GM10266 (cell line): Measurements from ENCODE around the gene ABLIM3.
"Not testable (repeated sequence)": the region's sequence is repeated elsewhere in the genome, so short reads cannot be mapped to it uniquely, and the experiment has no call there.

Experiments
- DNase-seq: peaks from one replicate; pipeline ENCODE4 v3.0.0; 2012; ENCODE audit errors: extremely low spot score
- CTCF ChIP-seq: IDR thresholded peaks from 2 replicates; pipeline ENCODE4 v1.5.1; 2012; ENCODE audit warnings: mild to moderate bottlenecking, low read depth; ENCODE audit not compliant: control insufficient read depth, insufficient read depth; ENCODE audit errors: missing control alignments

Gene ABLIM3

DNA sequence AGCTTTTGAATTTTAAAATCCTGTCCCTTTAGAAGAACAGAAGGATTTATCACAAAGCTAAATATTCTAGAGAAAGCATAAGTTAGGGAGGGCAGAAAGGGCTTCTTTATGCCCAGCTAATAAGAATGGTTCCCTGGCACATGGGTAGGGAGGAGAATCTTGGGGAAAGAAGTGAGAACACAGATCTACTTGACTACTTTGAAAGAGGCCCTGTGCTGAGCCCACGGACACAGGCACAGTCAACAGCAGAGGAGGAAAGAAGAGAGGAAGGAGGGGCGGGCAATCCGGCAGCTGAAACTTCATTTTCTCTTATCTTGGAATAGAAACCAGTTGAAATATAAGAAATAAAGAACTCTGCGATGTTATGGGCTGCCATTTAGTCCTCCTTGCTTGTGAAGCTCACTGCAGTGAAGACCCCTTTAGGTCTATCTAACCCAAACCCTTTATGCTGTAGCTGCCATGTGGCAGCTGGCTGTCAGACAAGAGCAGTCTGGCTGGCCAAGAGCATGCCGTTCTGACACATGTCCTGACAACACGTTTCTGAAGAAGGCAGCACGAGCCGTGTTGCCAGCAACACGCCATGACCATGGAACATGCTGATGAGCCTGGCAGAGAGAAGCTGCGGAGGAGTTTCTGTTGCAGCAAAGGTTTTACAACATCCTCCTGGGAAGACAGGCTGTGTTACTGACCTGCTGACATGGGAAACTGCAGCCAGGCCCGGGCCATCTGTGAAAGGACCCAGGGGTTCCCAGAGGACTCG is 34.2 kb downstream of the ABLIM3 start:
- TF ChIP-seq CTCF, result no peak
- DNase-seq, result no peak

DNA sequence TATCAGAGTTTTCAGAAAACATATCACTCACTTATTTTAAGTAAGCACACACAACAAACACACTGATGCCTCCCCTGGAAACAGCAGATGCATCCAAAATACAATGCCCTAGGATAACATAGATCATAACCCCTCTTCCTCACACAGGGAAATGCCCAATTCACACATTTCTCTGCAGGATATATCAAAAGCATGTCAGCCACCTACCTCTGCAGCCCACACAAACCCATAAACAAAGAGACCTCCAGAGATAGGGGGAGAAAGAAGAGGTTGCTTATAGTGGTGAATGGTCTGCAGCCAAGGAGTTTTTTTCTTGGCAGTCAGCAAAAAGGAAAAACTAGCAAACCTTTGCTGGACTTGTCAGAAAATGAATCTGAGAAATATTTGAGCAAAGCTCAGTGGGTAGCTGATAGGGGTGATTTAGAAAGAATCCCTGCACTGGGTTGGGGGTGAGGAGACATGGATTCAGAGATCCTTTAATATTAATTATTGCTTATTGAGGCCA is 36.1 kb downstream of the ABLIM3 start:
- no peak for DNase-seq
- TF ChIP-seq CTCF, result no peak

DNA sequence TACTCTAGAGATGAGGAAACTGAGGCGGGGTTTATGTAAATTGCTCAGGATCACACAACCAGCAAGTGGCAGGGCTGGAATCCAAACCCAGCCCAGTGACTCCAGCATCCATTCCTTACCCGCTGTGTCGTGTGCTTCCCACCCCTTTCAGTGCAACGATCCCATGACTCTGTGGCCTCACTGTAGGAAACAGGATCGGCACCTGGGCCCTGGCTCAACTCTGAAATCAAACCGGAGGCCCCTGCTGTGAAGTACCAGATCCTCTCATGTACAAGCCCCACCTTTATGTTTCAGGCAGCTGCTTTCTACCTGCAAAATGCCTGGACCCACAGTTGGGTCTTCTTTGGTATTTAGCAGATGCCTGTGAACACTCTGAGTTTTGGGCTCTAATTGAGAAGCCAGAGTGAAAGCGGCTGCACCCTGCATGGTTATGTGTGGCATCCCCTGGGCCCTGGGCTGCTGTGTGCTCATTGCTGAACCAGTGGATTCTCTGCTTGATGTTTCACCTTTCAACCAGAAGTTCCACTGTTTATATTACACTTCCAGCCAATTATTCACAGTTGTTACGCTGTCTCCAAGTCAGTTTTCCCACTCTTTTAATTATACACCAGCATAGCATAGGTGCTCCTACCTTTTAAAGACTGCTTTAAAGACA is 36.7 kb downstream of the ABLIM3 start:
- TF ChIP-seq CTCF, result no peak
- DNase-seq, result no peak

DNA sequence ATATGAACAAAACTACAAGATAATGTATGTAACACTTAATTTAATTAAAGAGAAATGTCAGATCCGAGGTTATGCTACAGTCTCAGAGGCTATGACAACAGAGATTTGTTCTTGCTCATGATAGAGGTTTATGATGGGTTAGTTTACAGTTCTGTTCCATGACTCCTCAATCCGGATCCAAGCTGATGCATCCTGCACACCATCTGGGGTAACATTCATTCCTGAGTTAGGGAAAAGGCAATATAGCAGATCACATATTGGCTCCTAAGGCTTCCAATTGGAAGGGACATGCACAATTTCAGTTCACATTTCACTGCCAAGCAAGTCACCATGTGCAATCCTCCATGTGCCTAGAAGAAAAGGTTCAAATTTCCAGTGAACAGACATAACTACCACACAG is 40.4 kb downstream of the ABLIM3 start:
- no peak for TF ChIP-seq CTCF
- DNase-seq, result no peak

DNA sequence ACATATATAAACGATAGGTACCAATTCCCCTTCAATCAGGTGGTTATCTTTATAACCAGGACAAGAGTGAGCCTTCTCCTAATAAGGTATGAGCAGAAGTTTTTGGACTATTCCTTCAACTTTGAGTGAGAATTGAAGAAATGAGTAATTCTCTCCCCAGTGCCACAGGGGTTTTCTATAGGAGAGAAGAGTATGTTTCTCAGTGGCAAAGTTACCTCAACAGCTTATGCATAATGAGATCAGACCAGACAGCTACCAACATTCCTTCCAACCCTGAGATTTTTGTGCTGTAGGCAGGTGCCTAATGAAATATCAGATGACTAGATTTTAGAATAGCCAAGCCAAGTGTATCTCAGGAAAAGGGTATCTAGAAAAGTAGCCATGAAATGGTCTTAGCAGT is 40.9 kb downstream of the ABLIM3 start:
- no peak for DNase-seq
- no peak for TF ChIP-seq CTCF

GRCh38 chr5:149185067-149185466 is 43.8 kb downstream of the ABLIM3 start:
- no peak for TF ChIP-seq CTCF
- no peak for DNase-seq

GRCh38 chr5:149186506-149186905 is 45.2 kb downstream of the ABLIM3 start:
- no peak for TF ChIP-seq CTCF
- DNase-seq, result no peak

DNA sequence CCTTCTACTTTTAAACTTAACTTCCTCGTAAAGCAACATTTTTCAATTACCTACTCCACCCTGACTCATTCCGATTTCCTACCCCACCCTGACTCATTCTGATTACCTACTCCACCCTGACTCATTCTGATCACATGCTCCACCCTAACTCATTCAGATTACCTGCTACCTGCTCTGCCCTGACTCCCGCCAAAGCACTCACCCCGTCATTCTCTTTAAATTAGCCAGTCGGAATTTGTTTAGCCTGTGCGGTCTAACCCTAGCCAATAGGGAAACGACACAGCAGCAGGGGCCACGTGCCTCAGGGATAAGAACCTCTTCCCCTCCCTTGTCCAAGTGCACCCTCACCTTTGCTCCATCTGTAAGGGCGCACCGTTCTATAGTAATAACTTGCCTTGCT is 46.3 kb downstream of the ABLIM3 start:
- not testable (repeated sequence) for DNase-seq
